MM.1S (cell line): Measurements from ENCODE around the gene MPZL3.
"Not testable (repeated sequence)": the region's sequence is repeated elsewhere in the genome, so short reads cannot be mapped to it uniquely, and the experiment has no call there.

ENCODE experiments used
- DNase-seq: peaks from one replicate; pipeline ENCODE4 v3.0.0-alpha.2; 2015
- H2AFZ ChIP-seq: fragments of 300-600 bp; sonication (generic); 2 replicates; pipeline ENCODE4 v1.6.0; 2016; ENCODE audit warnings: antibody characterized with exemption, low read length
- H3F3A ChIP-seq: fragments of 300-600 bp; sonication (generic); 2 replicates; pipeline ENCODE4 v1.6.1; 2016; ENCODE audit warnings: mild to moderate bottlenecking, antibody characterized with exemption, low read length, moderate library complexity, mixed read lengths; ENCODE audit not compliant: insufficient read depth
- H3K27ac ChIP-seq: fragments of 300-600 bp; sonication (generic); 2 replicates; pipeline ENCODE4 v1.5.1; 2016; ENCODE audit warnings: mild to moderate bottlenecking, low read length
- H3K27me3 ChIP-seq: fragments of 300-600 bp; sonication (generic); replicated peaks from 2 replicates; pipeline ENCODE4 v1.6.0; 2016; ENCODE audit warnings: low read length; ENCODE audit not compliant: insufficient read depth
- H3K36me3 ChIP-seq: fragments of 300-600 bp; sonication (generic); replicated peaks from 2 replicates; pipeline ENCODE4 v1.6.1; 2016; ENCODE audit warnings: mild to moderate bottlenecking, low read length, mixed read lengths; ENCODE audit not compliant: insufficient read depth
- H3K4me1 ChIP-seq: fragments of 300-600 bp; sonication (generic); 2 replicates; pipeline ENCODE4 v1.6.1; 2016; ENCODE audit warnings: low read length, mixed read lengths
- H3K4me2 ChIP-seq: fragments of 300-600 bp; sonication (generic); 2 replicates; pipeline ENCODE4 v1.6.0; 2016; ENCODE audit warnings: low read depth, low read length
- H3K4me3 ChIP-seq: fragments of 300-600 bp; sonication (generic); 2 replicates; pipeline ENCODE4 v1.5.1; 2016; ENCODE audit warnings: low read length, mixed read lengths
- H3K79me2 ChIP-seq: fragments of 300-600 bp; sonication (generic); 2 replicates; pipeline ENCODE4 v1.6.1; 2016; ENCODE audit warnings: mixed run types, low read length, mixed read lengths
- H3K9ac ChIP-seq: fragments of 300-600 bp; sonication (generic); 2 replicates; pipeline ENCODE4 v1.6.1; 2016; ENCODE audit warnings: low read length, mixed read lengths
- H3K9me2 ChIP-seq: fragments of 300-600 bp; sonication (generic); replicated peaks from 2 replicates; pipeline ENCODE4 v1.6.1; 2016; ENCODE audit warnings: mild to moderate bottlenecking, low read length, mixed read lengths; ENCODE audit not compliant: insufficient read depth
- H3K9me3 ChIP-seq: fragments of 300-600 bp; sonication (generic); replicated peaks from 2 replicates; pipeline ENCODE4 v1.6.1; 2016; ENCODE audit warnings: mild to moderate bottlenecking, low read length, mixed read lengths; ENCODE audit not compliant: insufficient read depth
- H4K20me1 ChIP-seq: fragments of 300-600 bp; sonication (generic); 2 replicates; pipeline ENCODE4 v1.6.1; 2016; ENCODE audit warnings: mild to moderate bottlenecking, low read length, moderate library complexity, mixed read lengths; ENCODE audit not compliant: insufficient read depth
- EZH2 ChIP-seq: fragments of 300-600 bp; sonication (generic); optimal IDR thresholded peaks from 2 replicates; pipeline ENCODE3; 2017; ENCODE audit warnings: low read depth, mild to moderate bottlenecking, antibody characterized with exemption, low read length, mixed read lengths
- EZH2phosphoT487 ChIP-seq: fragments of 300-600 bp; sonication (generic); IDR thresholded peaks from 2 replicates; pipeline ENCODE4 v1.6.1; 2018; ENCODE audit warnings: antibody characterized with exemption, low read length
- TF ChIP-seq, protein P1 (sequence below): fragments of 300-600 bp; sonication (generic); IDR thresholded peaks from 2 replicates; pipeline ENCODE4 v1.5.1; 2016; ENCODE audit warnings: antibody characterized with exemption, low read length, mixed read lengths

Gene MPZL3

DNA sequence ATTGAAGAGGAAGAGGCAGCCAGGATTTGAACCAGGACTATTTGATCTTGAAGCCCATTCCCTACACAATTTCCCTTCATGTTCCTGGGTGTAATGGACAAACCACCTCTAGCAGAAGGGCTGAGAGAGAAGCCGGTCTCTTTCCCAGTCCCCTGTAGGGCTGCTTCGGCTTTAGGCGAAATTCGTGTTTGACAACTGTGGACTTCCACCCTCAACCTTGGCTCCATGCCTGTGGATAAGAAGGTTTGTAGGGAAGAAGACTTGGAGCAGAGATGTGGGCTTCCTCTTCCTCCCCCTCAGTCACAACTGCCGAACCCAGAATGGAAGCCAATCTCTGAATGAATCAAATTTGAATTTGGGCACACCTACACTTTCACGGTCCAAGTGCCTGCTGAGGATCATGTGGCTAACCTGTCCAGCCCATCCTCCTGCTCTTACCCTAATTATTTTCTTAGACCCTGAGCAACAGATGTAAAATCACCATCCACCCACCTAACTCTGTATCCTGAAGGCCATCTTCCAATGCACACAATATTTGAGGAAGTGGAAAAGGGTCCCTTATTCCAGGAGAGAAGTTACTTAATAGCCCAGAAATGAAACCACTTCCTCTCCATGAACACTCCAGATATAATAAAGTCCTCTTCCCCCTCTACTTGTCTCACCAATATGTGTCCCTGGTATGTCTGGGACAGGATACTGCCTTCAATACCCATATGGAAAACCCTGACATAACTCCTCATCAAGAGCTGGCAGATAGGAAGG lies 65.6 kb downstream of the MPZL3 start:
- no peak overlapping the region for H3K9ac ChIP-seq
- H3K4me2 ChIP-seq = no peak overlapping the region
- no peak overlapping the region for H2AFZ ChIP-seq
- no peaks in the 10 kb centered on the region for H3F3A ChIP-seq
- no peak for TF ChIP-seq EZH2phosphoT487
- TF ChIP-seq, protein P1, sequence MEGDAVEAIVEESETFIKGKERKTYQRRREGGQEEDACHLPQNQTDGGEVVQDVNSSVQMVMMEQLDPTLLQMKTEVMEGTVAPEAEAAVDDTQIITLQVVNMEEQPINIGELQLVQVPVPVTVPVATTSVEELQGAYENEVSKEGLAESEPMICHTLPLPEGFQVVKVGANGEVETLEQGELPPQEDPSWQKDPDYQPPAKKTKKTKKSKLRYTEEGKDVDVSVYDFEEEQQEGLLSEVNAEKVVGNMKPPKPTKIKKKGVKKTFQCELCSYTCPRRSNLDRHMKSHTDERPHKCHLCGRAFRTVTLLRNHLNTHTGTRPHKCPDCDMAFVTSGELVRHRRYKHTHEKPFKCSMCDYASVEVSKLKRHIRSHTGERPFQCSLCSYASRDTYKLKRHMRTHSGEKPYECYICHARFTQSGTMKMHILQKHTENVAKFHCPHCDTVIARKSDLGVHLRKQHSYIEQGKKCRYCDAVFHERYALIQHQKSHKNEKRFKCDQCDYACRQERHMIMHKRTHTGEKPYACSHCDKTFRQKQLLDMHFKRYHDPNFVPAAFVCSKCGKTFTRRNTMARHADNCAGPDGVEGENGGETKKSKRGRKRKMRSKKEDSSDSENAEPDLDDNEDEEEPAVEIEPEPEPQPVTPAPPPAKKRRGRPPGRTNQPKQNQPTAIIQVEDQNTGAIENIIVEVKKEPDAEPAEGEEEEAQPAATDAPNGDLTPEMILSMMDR = no peak
- TF ChIP-seq EZH2 = no peak
- H3K36me3 ChIP-seq = no peaks in the 10 kb centered on the region
- no peaks in the 10 kb centered on the region for H3K9me2 ChIP-seq
- no peaks in the 10 kb centered on the region for H3K9me3 ChIP-seq
- H3K27me3 ChIP-seq = peaks cover 14% of the 10 kb centered on the region; the same call in 1 of the 2 replicates
- no peak for DNase-seq
- no peaks in the 10 kb centered on the region for H4K20me1 ChIP-seq
- H3K79me2 ChIP-seq = no peaks in the 10 kb centered on the region
- no peaks in the 10 kb centered on the region for H3K4me1 ChIP-seq
- H3K27ac ChIP-seq = no peak overlapping the region
- no peak overlapping the region for H3K4me3 ChIP-seq

DNA sequence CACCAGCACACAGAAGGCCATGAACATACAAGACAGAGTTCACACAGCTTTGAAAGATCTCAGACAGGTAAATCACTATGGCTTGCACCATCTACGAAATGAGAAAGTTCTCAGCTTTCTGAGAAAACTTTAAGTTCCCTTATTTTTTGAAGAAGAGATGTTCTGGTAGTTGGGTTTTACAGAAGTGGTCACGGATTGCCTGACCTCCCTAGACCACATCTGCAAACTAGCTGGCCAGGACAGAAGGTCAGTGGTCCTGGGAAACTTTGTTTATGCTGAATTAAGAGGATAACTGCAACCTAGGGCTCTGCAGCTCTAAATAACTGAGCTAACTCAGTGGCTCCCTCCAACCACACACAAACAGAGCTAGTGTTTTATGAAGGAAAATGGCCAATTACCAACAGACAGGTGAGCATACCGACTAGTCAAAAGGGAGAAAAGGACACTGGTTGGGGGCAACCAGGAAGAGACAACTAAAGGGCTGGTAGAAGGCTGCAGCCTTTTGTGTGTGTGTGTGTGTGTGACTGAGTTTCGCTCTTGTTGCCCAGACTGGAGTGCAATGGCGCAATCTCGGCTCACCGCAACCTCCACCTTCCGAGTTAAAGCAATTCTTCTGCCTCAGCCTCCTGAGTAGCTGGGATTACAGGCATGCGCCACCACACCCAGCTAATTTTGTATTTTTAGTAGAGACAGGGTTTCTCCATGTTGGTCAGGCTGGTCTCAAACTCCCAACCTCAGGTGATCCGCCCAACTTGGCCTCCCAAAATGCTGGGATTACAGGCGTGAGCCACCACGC lies 67.2 kb downstream of the MPZL3 start:
- no peak for DNase-seq

DNA sequence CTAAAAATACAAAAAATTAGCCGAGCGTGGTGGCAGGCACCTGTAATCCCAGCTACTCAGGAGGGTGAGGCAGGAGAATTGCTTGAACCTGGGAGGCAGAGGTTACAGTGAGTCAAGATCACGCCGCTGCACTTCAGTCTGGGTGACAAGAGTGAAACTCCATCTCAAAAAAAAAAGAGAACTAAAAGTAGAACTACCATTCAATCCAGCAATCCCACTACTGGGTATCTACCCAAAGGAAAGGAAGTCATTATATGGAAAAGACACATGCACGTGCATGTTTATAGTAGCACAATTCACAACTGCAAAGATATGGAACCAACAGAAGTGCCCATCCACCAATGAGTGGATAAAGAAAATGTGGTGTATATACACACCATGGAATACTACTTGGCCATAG lies 68.5 kb downstream of the MPZL3 start:
- not testable (repeated sequence) for H3F3A ChIP-seq, DNase-seq, H3K9ac ChIP-seq, H3K27ac ChIP-seq, H3K4me3 ChIP-seq, H3K9me3 ChIP-seq, H4K20me1 ChIP-seq, H3K9me2 ChIP-seq, H2AFZ ChIP-seq, H3K4me2 ChIP-seq, H3K36me3 ChIP-seq, H3K79me2 ChIP-seq, H3K4me1 ChIP-seq
- H3K27me3 ChIP-seq = peaks cover 14% of the 10 kb centered on the region; the same call in 1 of the 2 replicates

More for the DNA sequence above, 67.2 kb downstream of the MPZL3 start:
- no peaks in the 10 kb centered on the region for H3K36me3 ChIP-seq
- no peak overlapping the region for H2AFZ ChIP-seq
- H3K4me3 ChIP-seq = no peak overlapping the region
- no peak overlapping the region for H3K4me2 ChIP-seq
- no peaks in the 10 kb centered on the region for H3K9me2 ChIP-seq
- H3K9ac ChIP-seq = no peak overlapping the region
- H3K4me1 ChIP-seq = no peaks in the 10 kb centered on the region
- peaks cover 14% of the 10 kb centered on the region; the same call in 1 of the 2 replicates for H3K27me3 ChIP-seq
- H3F3A ChIP-seq = no peaks in the 10 kb centered on the region
- no peaks in the 10 kb centered on the region for H4K20me1 ChIP-seq
- no peaks in the 10 kb centered on the region for H3K9me3 ChIP-seq
- TF ChIP-seq, protein P1 = no peak
- TF ChIP-seq EZH2phosphoT487 (no peak), EZH2 (no peak)
- no peaks in the 10 kb centered on the region for H3K79me2 ChIP-seq
- H3K27ac ChIP-seq = no peak overlapping the region
